ENCODE data around the gene AOPEP. TPM values are rescaled to one million over a fixed set of nuclear protein-coding genes. Genes with fewer than 3 reads are reported as not detected.

The AOPEP gene
- total and polyA plus RNA-seq, 2 donors (not counting 3 experiments of a cell fraction or from before 2014, with no cell fraction given): 20.2 to 41.6 TPM

DNA sequence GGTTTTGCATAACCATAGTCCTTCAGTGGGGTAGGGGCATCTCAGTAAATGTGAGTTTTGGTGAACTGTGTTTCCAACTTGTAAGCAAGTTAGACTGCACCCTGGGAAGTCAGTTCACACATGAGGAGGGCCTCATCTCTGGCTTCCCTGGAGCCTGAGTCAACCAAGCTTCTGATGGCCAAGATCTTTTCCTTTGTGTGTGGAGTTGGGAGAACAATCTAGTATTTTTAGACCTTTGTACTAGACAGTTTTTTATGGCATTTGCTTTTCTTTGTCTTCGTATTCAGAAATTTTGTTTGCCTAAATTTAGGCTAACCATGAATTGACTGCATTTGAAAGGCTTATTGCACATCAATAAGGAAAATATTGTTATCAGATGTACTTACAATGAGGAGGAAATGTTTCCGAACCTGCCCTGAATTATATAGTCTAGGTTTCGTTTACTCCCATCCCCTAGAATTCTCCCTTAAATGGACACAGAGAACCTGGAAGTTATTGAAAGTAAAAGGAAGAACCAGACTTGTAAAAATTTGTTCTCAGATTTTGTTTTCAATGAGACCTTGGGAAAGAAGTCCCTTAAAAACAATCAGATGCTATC is 204.6 kb downstream of the AOPEP start:
- H2AFZ ChIP-seq (ENCODE audit: low read depth, low read length): no peak overlapping the region
- H3K4me3 ChIP-seq (replicated peaks in 1 of 3; ENCODE audit: insufficient read depth in 1 of 3, low read depth in 1 of 3, low read length in 3 of 3): no peak overlapping the region
- intact Hi-C loops (cut with micrococcal nuclease): no loop called here
- dilution Hi-C loops (cut with MboI; ENCODE audit: extremely low pct_ligation_motif_present, low sequenced_read_pairs): no loop called here
- FAIRE-seq: no peak
- H3K79me2 ChIP-seq (ENCODE audit: control insufficient read depth, insufficient read depth, low read length): no peaks in the 10 kb centered on the region
- peaks cover 19% of the 10 kb centered on the region for H3K4me1 ChIP-seq (ENCODE audit: control insufficient read depth, extremely low read depth, insufficient read depth, low read length)
- TF ChIP-seq, protein P1, sequence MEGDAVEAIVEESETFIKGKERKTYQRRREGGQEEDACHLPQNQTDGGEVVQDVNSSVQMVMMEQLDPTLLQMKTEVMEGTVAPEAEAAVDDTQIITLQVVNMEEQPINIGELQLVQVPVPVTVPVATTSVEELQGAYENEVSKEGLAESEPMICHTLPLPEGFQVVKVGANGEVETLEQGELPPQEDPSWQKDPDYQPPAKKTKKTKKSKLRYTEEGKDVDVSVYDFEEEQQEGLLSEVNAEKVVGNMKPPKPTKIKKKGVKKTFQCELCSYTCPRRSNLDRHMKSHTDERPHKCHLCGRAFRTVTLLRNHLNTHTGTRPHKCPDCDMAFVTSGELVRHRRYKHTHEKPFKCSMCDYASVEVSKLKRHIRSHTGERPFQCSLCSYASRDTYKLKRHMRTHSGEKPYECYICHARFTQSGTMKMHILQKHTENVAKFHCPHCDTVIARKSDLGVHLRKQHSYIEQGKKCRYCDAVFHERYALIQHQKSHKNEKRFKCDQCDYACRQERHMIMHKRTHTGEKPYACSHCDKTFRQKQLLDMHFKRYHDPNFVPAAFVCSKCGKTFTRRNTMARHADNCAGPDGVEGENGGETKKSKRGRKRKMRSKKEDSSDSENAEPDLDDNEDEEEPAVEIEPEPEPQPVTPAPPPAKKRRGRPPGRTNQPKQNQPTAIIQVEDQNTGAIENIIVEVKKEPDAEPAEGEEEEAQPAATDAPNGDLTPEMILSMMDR (IDR thresholded peaks at IDR 0.05; ENCODE audit: extremely low read depth in 1 of 2, insufficient read depth in 1 of 2, low read depth in 1 of 2, low read length in 2 of 2): no peak
- TF ChIP-seq, protein P2, sequence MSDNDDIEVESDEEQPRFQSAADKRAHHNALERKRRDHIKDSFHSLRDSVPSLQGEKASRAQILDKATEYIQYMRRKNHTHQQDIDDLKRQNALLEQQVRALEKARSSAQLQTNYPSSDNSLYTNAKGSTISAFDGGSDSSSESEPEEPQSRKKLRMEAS (IDR thresholded peaks at IDR 0.05; ENCODE audit: insufficient read depth, insufficient read length): no peak
- TF ChIP-seq MYC (IDR thresholded peaks at IDR 0.05; ENCODE audit: low read depth, low read length): no peak
- no peak for TF ChIP-seq FOS (IDR thresholded peaks at IDR 0.05; ENCODE audit: borderline replicate concordance, insufficient read depth, low read length)
- TF ChIP-seq POLR2AphosphoS5 (IDR thresholded peaks at IDR 0.05; ENCODE audit: insufficient read depth, low read depth, low read length): no peak
- no peak for TF ChIP-seq GATA2 (IDR thresholded peaks at IDR 0.05; ENCODE audit: insufficient read depth, insufficient read length, low read depth, low read length)
- no peak for TF ChIP-seq JUN (IDR thresholded peaks at IDR 0.05; ENCODE audit: borderline replicate concordance, insufficient read depth, insufficient read length, low read depth)
- TF ChIP-seq POLR2A (IDR thresholded peaks at IDR 0.05; ENCODE audit: low read depth, low read length): no peak
- no peak for TF ChIP-seq EZH2 (IDR thresholded peaks at IDR 0.05; ENCODE audit: borderline replicate concordance, low read depth, low read length, severe bottlenecking)
- H3K9me3 ChIP-seq (replicated peaks; ENCODE audit: control insufficient read depth, insufficient read depth, low read length): no peaks in the 10 kb centered on the region
- no peaks in the 10 kb centered on the region for H3K9me1 ChIP-seq (replicated peaks; ENCODE audit: control insufficient read depth, extremely low read depth, insufficient read depth, low read length)
- DNase-seq (ENCODE audit: low read depth, low spot score): no peak
- H3K27me3 ChIP-seq (ENCODE audit: control insufficient read depth in 2 of 2, insufficient read depth in 2 of 2, low read length in 2 of 2): no peaks in the 10 kb centered on the region
- H3K4me2 ChIP-seq (ENCODE audit: insufficient read depth, low read length): no peak overlapping the region
- BruUV-seq (replicated peaks): no TSS peak
- no peak overlapping the region for H3K27ac ChIP-seq (ENCODE audit: insufficient read depth, low read depth, low read length)
- no peak overlapping the region for H3K9ac ChIP-seq (replicated peaks; ENCODE audit: extremely low read depth, insufficient read depth, low read length)
- H4K20me1 ChIP-seq (replicated peaks; ENCODE audit: control insufficient read depth, extremely low read depth, insufficient read depth, low read length): no peaks in the 10 kb centered on the region
- ChIA-PET CTCF (interaction anchor here (2.6 kb wide), 1 partner anchor 20 kb away, joined by 7 read pairs; no protein-coding TSS in a partner anchor), POLR2A (no interaction called here)
- no peaks in the 10 kb centered on the region for H3K36me3 ChIP-seq (ENCODE audit: control insufficient read depth in 2 of 2, extremely low read depth in 1 of 2, insufficient read depth in 2 of 2, low read length in 2 of 2)

Measured in endothelial cell of umbilical vein (primary cell).